MM.1S (cell line): ENCODE data around the gene CFP.

Experiments used
- DNase-seq: peaks from one replicate; pipeline ENCODE4 v3.0.0-alpha.2; 2015
- H2AFZ ChIP-seq: fragments of 300-600 bp; sonication (generic); 2 replicates; pipeline ENCODE4 v1.6.0; 2016; ENCODE audit warnings: antibody characterized with exemption, low read length
- H3F3A ChIP-seq: fragments of 300-600 bp; sonication (generic); 2 replicates; pipeline ENCODE4 v1.6.1; 2016; ENCODE audit warnings: mild to moderate bottlenecking, antibody characterized with exemption, low read length, moderate library complexity, mixed read lengths; ENCODE audit not compliant: insufficient read depth
- H3K27ac ChIP-seq: fragments of 300-600 bp; sonication (generic); 2 replicates; pipeline ENCODE4 v1.5.1; 2016; ENCODE audit warnings: mild to moderate bottlenecking, low read length
- H3K27me3 ChIP-seq: fragments of 300-600 bp; sonication (generic); replicated peaks from 2 replicates; pipeline ENCODE4 v1.6.0; 2016; ENCODE audit warnings: low read length; ENCODE audit not compliant: insufficient read depth
- H3K36me3 ChIP-seq: fragments of 300-600 bp; sonication (generic); replicated peaks from 2 replicates; pipeline ENCODE4 v1.6.1; 2016; ENCODE audit warnings: mild to moderate bottlenecking, low read length, mixed read lengths; ENCODE audit not compliant: insufficient read depth
- H3K4me1 ChIP-seq: fragments of 300-600 bp; sonication (generic); 2 replicates; pipeline ENCODE4 v1.6.1; 2016; ENCODE audit warnings: low read length, mixed read lengths
- H3K4me2 ChIP-seq: fragments of 300-600 bp; sonication (generic); 2 replicates; pipeline ENCODE4 v1.6.0; 2016; ENCODE audit warnings: low read depth, low read length
- H3K4me3 ChIP-seq: fragments of 300-600 bp; sonication (generic); 2 replicates; pipeline ENCODE4 v1.5.1; 2016; ENCODE audit warnings: low read length, mixed read lengths
- H3K79me2 ChIP-seq: fragments of 300-600 bp; sonication (generic); 2 replicates; pipeline ENCODE4 v1.6.1; 2016; ENCODE audit warnings: mixed run types, low read length, mixed read lengths
- H3K9ac ChIP-seq: fragments of 300-600 bp; sonication (generic); 2 replicates; pipeline ENCODE4 v1.6.1; 2016; ENCODE audit warnings: low read length, mixed read lengths
- H3K9me2 ChIP-seq: fragments of 300-600 bp; sonication (generic); replicated peaks from 2 replicates; pipeline ENCODE4 v1.6.1; 2016; ENCODE audit warnings: mild to moderate bottlenecking, low read length, mixed read lengths; ENCODE audit not compliant: insufficient read depth
- H3K9me3 ChIP-seq: fragments of 300-600 bp; sonication (generic); replicated peaks from 2 replicates; pipeline ENCODE4 v1.6.1; 2016; ENCODE audit warnings: mild to moderate bottlenecking, low read length, mixed read lengths; ENCODE audit not compliant: insufficient read depth
- H4K20me1 ChIP-seq: fragments of 300-600 bp; sonication (generic); 2 replicates; pipeline ENCODE4 v1.6.1; 2016; ENCODE audit warnings: mild to moderate bottlenecking, low read length, moderate library complexity, mixed read lengths; ENCODE audit not compliant: insufficient read depth
- EZH2 ChIP-seq: fragments of 300-600 bp; sonication (generic); optimal IDR thresholded peaks from 2 replicates; pipeline ENCODE3; 2017; ENCODE audit warnings: low read depth, mild to moderate bottlenecking, antibody characterized with exemption, low read length, mixed read lengths
- EZH2phosphoT487 ChIP-seq: fragments of 300-600 bp; sonication (generic); IDR thresholded peaks from 2 replicates; pipeline ENCODE4 v1.6.1; 2018; ENCODE audit warnings: antibody characterized with exemption, low read length
- TF ChIP-seq, protein P1 (sequence below): fragments of 300-600 bp; sonication (generic); IDR thresholded peaks from 2 replicates; pipeline ENCODE4 v1.5.1; 2016; ENCODE audit warnings: antibody characterized with exemption, low read length, mixed read lengths

The CFP gene

DNA sequence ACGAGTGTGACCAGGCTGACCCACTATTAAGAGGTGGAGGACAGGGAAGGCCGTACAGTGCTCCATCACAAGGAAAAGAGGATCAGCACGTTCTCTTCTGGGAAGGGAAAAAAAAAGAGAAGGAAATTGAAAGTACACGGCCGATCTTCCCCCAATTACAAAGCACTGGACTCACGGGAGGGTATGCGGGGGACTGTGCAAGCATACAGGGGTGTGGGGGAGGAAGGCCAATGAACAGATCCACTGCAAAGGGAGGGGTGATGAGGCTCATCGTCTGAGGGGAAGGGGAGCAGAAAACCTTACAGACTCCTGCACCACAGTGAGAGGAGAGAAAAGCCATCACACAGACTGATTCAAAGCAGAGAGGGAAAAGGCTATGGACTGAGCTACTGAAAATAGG is 19.5 kb upstream of the CFP start:
- Histone ChIP-seq H3K4me3 (peak overlapping the region; percentile 48; the same call in 1 of the 2 replicates), H3K27me3 (no peaks in the 10 kb centered on the region), H3K4me2 (peak overlapping the region; percentile 59), H3K4me1 (no peaks in the 10 kb centered on the region), H4K20me1 (no peaks in the 10 kb centered on the region), H3F3A (peaks cover 9% of the 10 kb centered on the region), H3K9ac (peak overlapping the region; percentile 42; the same call in 1 of the 2 replicates), H2AFZ (no peak overlapping the region), H3K79me2 (peaks cover 38% of the 10 kb centered on the region), H3K27ac (no peak overlapping the region), H3K9me3 (no peaks in the 10 kb centered on the region), H3K9me2 (no peaks in the 10 kb centered on the region), H3K36me3 (no peaks in the 10 kb centered on the region)
- TF ChIP-seq, protein P1, sequence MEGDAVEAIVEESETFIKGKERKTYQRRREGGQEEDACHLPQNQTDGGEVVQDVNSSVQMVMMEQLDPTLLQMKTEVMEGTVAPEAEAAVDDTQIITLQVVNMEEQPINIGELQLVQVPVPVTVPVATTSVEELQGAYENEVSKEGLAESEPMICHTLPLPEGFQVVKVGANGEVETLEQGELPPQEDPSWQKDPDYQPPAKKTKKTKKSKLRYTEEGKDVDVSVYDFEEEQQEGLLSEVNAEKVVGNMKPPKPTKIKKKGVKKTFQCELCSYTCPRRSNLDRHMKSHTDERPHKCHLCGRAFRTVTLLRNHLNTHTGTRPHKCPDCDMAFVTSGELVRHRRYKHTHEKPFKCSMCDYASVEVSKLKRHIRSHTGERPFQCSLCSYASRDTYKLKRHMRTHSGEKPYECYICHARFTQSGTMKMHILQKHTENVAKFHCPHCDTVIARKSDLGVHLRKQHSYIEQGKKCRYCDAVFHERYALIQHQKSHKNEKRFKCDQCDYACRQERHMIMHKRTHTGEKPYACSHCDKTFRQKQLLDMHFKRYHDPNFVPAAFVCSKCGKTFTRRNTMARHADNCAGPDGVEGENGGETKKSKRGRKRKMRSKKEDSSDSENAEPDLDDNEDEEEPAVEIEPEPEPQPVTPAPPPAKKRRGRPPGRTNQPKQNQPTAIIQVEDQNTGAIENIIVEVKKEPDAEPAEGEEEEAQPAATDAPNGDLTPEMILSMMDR = no peak
- DNase-seq = no peak

DNA sequence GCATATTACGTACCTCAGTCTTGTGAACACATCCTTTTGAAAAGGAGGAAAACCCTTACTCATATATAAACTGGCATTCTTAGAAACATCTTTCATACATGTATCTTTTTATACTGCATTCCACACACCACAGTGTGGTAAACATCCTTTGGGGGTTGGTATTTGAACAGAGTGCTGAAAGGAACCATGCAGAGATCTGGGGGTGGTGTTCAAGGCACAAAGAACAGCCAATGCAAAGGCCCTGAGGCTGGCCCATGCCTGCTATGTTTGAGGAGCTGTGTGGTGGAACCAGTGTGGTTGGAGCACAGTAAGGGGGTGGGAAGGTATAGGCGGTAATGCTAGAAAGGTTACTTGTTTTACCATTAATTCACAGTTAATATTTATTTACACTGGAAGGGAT is 18.6 kb upstream of the CFP start:
- Histone ChIP-seq H3K9ac (no peak overlapping the region), H3K9me2 (no peaks in the 10 kb centered on the region), H3K4me1 (no peaks in the 10 kb centered on the region), H3K9me3 (no peaks in the 10 kb centered on the region), H3F3A (peaks cover 9% of the 10 kb centered on the region), H3K27me3 (no peaks in the 10 kb centered on the region), H3K4me2 (no peak overlapping the region), H4K20me1 (no peaks in the 10 kb centered on the region), H3K79me2 (peaks cover 42% of the 10 kb centered on the region), H2AFZ (no peak overlapping the region), H3K36me3 (no peaks in the 10 kb centered on the region), H3K27ac (no peak overlapping the region), H3K4me3 (no peak overlapping the region)
- DNase-seq = no peak
- TF ChIP-seq, protein P1 = no peak
- no peak for TF ChIP-seq EZH2
- TF ChIP-seq EZH2phosphoT487 = no peak

DNA sequence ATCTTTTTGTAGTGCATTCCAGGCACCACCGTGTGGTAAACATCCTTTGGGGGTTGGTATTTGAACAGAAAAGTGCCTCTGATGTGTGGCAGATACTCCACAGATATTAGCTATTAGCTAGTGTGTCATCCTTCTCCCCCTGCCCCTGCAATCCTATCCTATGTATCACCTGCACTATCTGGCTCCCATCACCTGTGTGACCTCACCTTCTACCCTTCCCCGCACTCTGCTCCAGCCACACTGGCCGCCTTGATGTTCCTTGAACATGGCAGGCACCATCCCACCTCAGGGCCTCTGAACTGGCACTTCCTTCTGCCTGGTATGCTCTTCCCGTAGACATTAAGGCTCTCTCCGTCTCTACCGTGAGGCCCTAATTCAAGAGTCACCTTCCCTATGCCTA is 16.9 kb upstream of the CFP start:
- no peaks in the 10 kb centered on the region for H4K20me1 ChIP-seq
- no peaks in the 10 kb centered on the region for H3K9me3 ChIP-seq
- H3K9me2 ChIP-seq = no peaks in the 10 kb centered on the region
- DNase-seq = no peak
- no peak overlapping the region for H3K4me2 ChIP-seq
- no peak overlapping the region for H3K9ac ChIP-seq
- no peak overlapping the region for H2AFZ ChIP-seq
- no peaks in the 10 kb centered on the region for H3K27me3 ChIP-seq
- no peaks in the 10 kb centered on the region for H3K36me3 ChIP-seq
- no peak overlapping the region for H3K27ac ChIP-seq
- TF ChIP-seq EZH2 = no peak
- TF ChIP-seq, protein P1 = no peak
- TF ChIP-seq EZH2phosphoT487 = no peak
- no peaks in the 10 kb centered on the region for H3K4me1 ChIP-seq
- no peak overlapping the region for H3K4me3 ChIP-seq
- H3K79me2 ChIP-seq = peaks cover 44% of the 10 kb centered on the region
- H3F3A ChIP-seq = peaks cover 7% of the 10 kb centered on the region

DNA sequence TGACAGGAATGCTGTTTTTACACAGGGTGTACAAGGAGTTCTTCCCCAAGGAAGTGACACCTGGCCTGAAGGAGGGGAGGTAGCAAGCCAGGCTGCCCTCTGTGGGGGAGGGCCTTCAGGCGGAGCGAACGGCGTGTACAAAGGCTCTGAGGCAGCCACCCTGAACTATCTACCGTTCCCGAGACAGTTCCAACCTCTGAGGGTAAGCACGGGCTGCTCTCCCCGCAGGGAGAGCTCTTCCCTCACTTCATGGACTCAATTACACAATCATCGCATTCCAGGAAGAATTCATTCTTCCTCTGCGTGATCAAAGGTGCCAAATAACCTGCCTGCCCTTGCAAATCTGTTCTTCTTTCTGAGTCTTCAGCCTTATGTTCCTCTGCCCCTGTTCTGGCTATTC is 15.8 kb upstream of the CFP start:
- peaks cover 44% of the 10 kb centered on the region for H3K79me2 ChIP-seq

More for the DNA sequence above, 15.8 kb upstream of the CFP start:
- H3F3A ChIP-seq = no peaks in the 10 kb centered on the region
- no peaks in the 10 kb centered on the region for H3K36me3 ChIP-seq
- no peak for TF ChIP-seq EZH2
- TF ChIP-seq, protein P1 = no peak
- no peak for TF ChIP-seq EZH2phosphoT487
- no peaks in the 10 kb centered on the region for H3K27me3 ChIP-seq
- H3K9me2 ChIP-seq = no peaks in the 10 kb centered on the region
- no peak overlapping the region for H3K9ac ChIP-seq
- H3K4me2 ChIP-seq = no peak overlapping the region
- no peaks in the 10 kb centered on the region for H3K9me3 ChIP-seq
- no peak overlapping the region for H3K4me3 ChIP-seq
- DNase-seq = no peak
- no peak overlapping the region for H2AFZ ChIP-seq
- H3K4me1 ChIP-seq = no peaks in the 10 kb centered on the region
- H3K27ac ChIP-seq = no peak overlapping the region
- no peaks in the 10 kb centered on the region for H4K20me1 ChIP-seq
